Mucosa of descending colon (tissue), 3 donors: ENCODE results near the gene F3. TPM values are rescaled to one million over a fixed set of nuclear protein-coding genes. Genes with fewer than 3 reads are reported as not detected.

Experiments
- ATAC-seq: fragments of 200-7000 bp; cut with Tn5 transposase; one replicate; pipeline ENCODE4 v1.9.1; 2020; ENCODE audit warnings: mild to moderate bottlenecking, moderate library complexity
- DNase-seq, 3 donors: peaks; one replicate each; pipeline ENCODE4 v3.0.0-alpha.2; 2020
- H3K36me3 ChIP-seq: fragments of 200-600 bp; one replicate; pipeline ENCODE4 v1.8.0; 2021; ENCODE audit warnings: low read depth, mild to moderate bottlenecking
- H3K4me1 ChIP-seq: fragments of 200-600 bp; one replicate; pipeline ENCODE4 v1.8.0; 2021; ENCODE audit warnings: low read depth, mild to moderate bottlenecking
- H3K4me3 ChIP-seq: fragments of 200-600 bp; one replicate; pipeline ENCODE4 v1.8.0; 2021; ENCODE audit warnings: mild to moderate bottlenecking
- H3K9me3 ChIP-seq: fragments of 200-600 bp; one replicate; pipeline ENCODE4 v1.8.0; 2021; ENCODE audit warnings: mild to moderate bottlenecking
- CTCF ChIP-seq: fragments of 200-600 bp; IDR thresholded peaks from one replicate; pipeline ENCODE4 v1.8.0; 2022; ENCODE audit warnings: antibody characterized with exemption, mild to moderate bottlenecking
- intact Hi-C, 2 donors: fragments of 100-400 bp; cut with DNase I in 1 of 2; cut with micrococcal nuclease in 1 of 2; formaldehyde crosslinking; loops; one replicate each; pipeline versions ENCODE4 v1.11.0 to v1.11.1; 2022; cut with DNase I, micrococcal nuclease
- long read RNA-seq, 2 donors: library from polyadenylated mRNA; unstranded; transcript quantifications; one replicate each; pipeline ENCODE4 v2.0.0, GENCODE V29; 2019 to 2021
- total RNA-seq, 3 donors: library from RNA; stranded (reverse); fragmentation: NEBNext Ultra II Directional in 2 of 3; extraction: Animal tissue kit (Norgen Biotek cat#: 25700) in 2 of 3; gene quantifications; one replicate each; pipeline versions ENCODE4 v1.2.1 to v1.2.4, GENCODE V29; 2021 to 2023
- donor health status: DM: no; HTN: no; CAD: no; lungs with moderate emphysema.
- donor health status: DM: no; HTN: no; CAD: no.
- donor health status: DM: no; HTN: yes; CAD: no.

The F3 gene
- 10 to 100 TPM; 24.4 to 44.3 (median 33.2) TPM for total RNA-seq
- long read RNA-seq, donor 1, transcript F3-201 (6 exons, 2,287 nt), result major isoform, 7 of 12 reads
- long read RNA-seq, donor 1, partial matches to known transcripts, result 1 of 12 reads
- long read RNA-seq, donor 1, other reads (novel, unspliced or antisense), result 3 of 12 reads
- long read RNA-seq, donor 2, transcript F3-201 (6 exons, 2,287 nt), result major isoform, 26 of 35 reads
- long read RNA-seq, donor 2, partial matches to known transcripts, result 0 of 35 reads
- long read RNA-seq, donor 2, other reads (novel, unspliced or antisense), result 6 of 35 reads

- intact Hi-C loops, result loop anchor here in 1 of 2 donors (10.0 kb wide), 1 partner anchor 63 kb away; no protein-coding TSS in a partner anchor
- H3K4me3 ChIP-seq, result peak within 1 kb of the TSS; percentile 71
- TF ChIP-seq CTCF, result no peak
- peak; percentile 97 for ATAC-seq
- no peaks in the 10 kb centered on the region for H3K36me3 ChIP-seq
- H3K9me3 ChIP-seq, result no peaks in the 10 kb centered on the region
- H3K4me1 ChIP-seq, result peaks cover 3% of the 10 kb centered on the region
- peak; percentile 93 to 96 (median 94) for DNase-seq
These were observed at the start of gene F3 for GRCh38 chr1:94541246-94542087. TSS of gene F3 (minus strand) at chr1:94541759. CDS start at chr1:94541636, 123 bp downstream.

- Histone ChIP-seq H3K9me3 (no peaks in the 10 kb centered on the region), H3K4me3 (no peak overlapping the region), H3K4me1 (peaks cover 3% of the 10 kb centered on the region), H3K36me3 (no peaks in the 10 kb centered on the region)
- no peak for TF ChIP-seq CTCF
- ATAC-seq, result no peak
- intact Hi-C loops, result no loop called here
- DNase-seq, result no peak
These were observed 48.9 kb upstream of the F3 start for GRCh38 chr1:94590203-94591137.

- intact Hi-C loops, result no loop called here
- Histone ChIP-seq H3K9me3 (no peaks in the 10 kb centered on the region), H3K4me1 (peaks cover 3% of the 10 kb centered on the region), H3K4me3 (no peak overlapping the region), H3K36me3 (no peaks in the 10 kb centered on the region)
- TF ChIP-seq CTCF, result no peak
- DNase-seq (no peak), ATAC-seq (no peak)
These were observed 48.2 kb upstream of the F3 start for GRCh38 chr1:94589728-94590127.

GRCh38 chr1:94582565-94582964 is 41.0 kb upstream of the F3 start:
- Histone ChIP-seq H3K9me3 (no peaks in the 10 kb centered on the region), H3K4me3 (no peak overlapping the region), H3K36me3 (no peaks in the 10 kb centered on the region), H3K4me1 (peaks cover 5% of the 10 kb centered on the region)
- DNase-seq, result no peak
- peak; percentile 51 for ATAC-seq
- intact Hi-C loops, result no loop called here
- no peak for TF ChIP-seq CTCF

- H3K36me3 ChIP-seq, result no peaks in the 10 kb centered on the region
- ATAC-seq (no peak), DNase-seq (no peak)
- H3K4me1 ChIP-seq, result peaks cover 5% of the 10 kb centered on the region
- H3K4me3 ChIP-seq, result no peak overlapping the region
- H3K9me3 ChIP-seq, result no peaks in the 10 kb centered on the region
- intact Hi-C loops, result no loop called here
- no peak for TF ChIP-seq CTCF
These were observed 39.0 kb upstream of the F3 start for GRCh38 chr1:94580367-94581115.
